H9 (cell line): ENCODE measurements around the gene NMUR1. TPM values are rescaled to one million over a fixed set of nuclear protein-coding genes. Genes with fewer than 3 reads are reported as not detected.

ENCODE experiments used
- DNase-seq: peaks from one replicate; pipeline ENCODE4 v3.0.0-alpha.2; 2017
- H2AFZ ChIP-seq: one replicate; pipeline ENCODE4 v1.6.1; 2013; ENCODE audit warnings: mild to moderate bottlenecking, low read length, control low read depth, moderate library complexity
- H2AK5ac ChIP-seq: 2 replicates; pipeline ENCODE4 v1.6.1; 2013; ENCODE audit warnings: low read length, control low read depth, mixed read lengths; ENCODE audit not compliant: insufficient read length
- H2BK120ac ChIP-seq: one replicate; pipeline ENCODE4 v1.6.1; 2013; ENCODE audit warnings: low read depth, mild to moderate bottlenecking, low read length, control low read depth, inconsistent platforms; ENCODE audit not compliant: poor library complexity, severe bottlenecking
- H2BK12ac ChIP-seq: 2 replicates; pipeline ENCODE4 v1.6.1; 2013; ENCODE audit warnings: low read length, control low read depth, mixed read lengths, low read depth; ENCODE audit not compliant: insufficient read length
- H2BK15ac ChIP-seq: 2 replicates; pipeline ENCODE4 v1.6.1; 2013; ENCODE audit warnings: low read depth, low read length, control low read depth
- H2BK20ac ChIP-seq: one replicate; pipeline ENCODE4 v1.6.1; 2013; ENCODE audit warnings: low read depth, mild to moderate bottlenecking, low read length, control low read depth, inconsistent platforms; ENCODE audit not compliant: poor library complexity, severe bottlenecking
- H2BK5ac ChIP-seq: 2 replicates; pipeline ENCODE4 v1.6.1; 2013; ENCODE audit warnings: low read length, control low read depth, mixed read lengths; ENCODE audit not compliant: insufficient read length
- H3K14ac ChIP-seq: 2 replicates; pipeline ENCODE4 v1.6.1; 2013; ENCODE audit warnings: low read length, control low read depth; ENCODE audit not compliant: insufficient read depth
- H3K18ac ChIP-seq: 2 replicates; pipeline ENCODE4 v1.6.1; 2013; ENCODE audit warnings: low read depth, mild to moderate bottlenecking, mixed read lengths, low read length, control low read depth; ENCODE audit not compliant: insufficient read length
- H3K23ac ChIP-seq: 2 replicates; pipeline ENCODE4 v1.6.1; 2013; ENCODE audit warnings: low read length, control low read depth, mixed read lengths, low read depth; ENCODE audit not compliant: insufficient read length
- H3K23me2 ChIP-seq: 2 replicates; pipeline ENCODE4 v1.6.1; 2013; ENCODE audit warnings: low read depth, mild to moderate bottlenecking, mixed read lengths, low read length, control low read depth; ENCODE audit not compliant: insufficient read length, poor library complexity, severe bottlenecking
- H3K27ac ChIP-seq: 2 replicates; pipeline ENCODE4 v1.5.1; 2013; ENCODE audit warnings: low read length, control low read depth, mixed read lengths, low read depth; ENCODE audit not compliant: insufficient read length
- H3K27me3 ChIP-seq: 2 replicates; pipeline ENCODE4 v1.6.1; 2013; ENCODE audit warnings: low read length, control low read depth, inconsistent platforms; ENCODE audit not compliant: insufficient read depth
- H3K4ac ChIP-seq: 2 replicates; pipeline ENCODE4 v1.6.1; 2013; ENCODE audit warnings: low read depth, mild to moderate bottlenecking, control low read depth, inconsistent platforms, low read length, moderate library complexity
- H3K4me1 ChIP-seq: 2 replicates; pipeline ENCODE4 v1.6.1; 2013; ENCODE audit warnings: low read length, control low read depth, inconsistent platforms; ENCODE audit not compliant: insufficient read depth
- H3K4me2 ChIP-seq: 2 replicates; pipeline ENCODE4 v1.6.1; 2013; ENCODE audit warnings: low read length, control low read depth, mixed read lengths; ENCODE audit not compliant: insufficient read length, insufficient read depth
- H3K56ac ChIP-seq: 2 replicates; pipeline ENCODE4 v1.6.1; 2013; ENCODE audit warnings: low read depth, mild to moderate bottlenecking, mixed read lengths, low read length, control low read depth; ENCODE audit not compliant: insufficient read length
- H3K79me1 ChIP-seq: 2 replicates; pipeline ENCODE4 v1.6.1; 2013; ENCODE audit warnings: low read depth, mild to moderate bottlenecking, moderate library complexity, low read length, control low read depth, inconsistent platforms; ENCODE audit not compliant: insufficient read depth, poor library complexity, severe bottlenecking
- H3K79me2 ChIP-seq: 2 replicates; pipeline ENCODE4 v1.6.1; 2013; ENCODE audit warnings: low read length, control low read depth, inconsistent platforms; ENCODE audit not compliant: insufficient read depth
- H3K9ac ChIP-seq: 2 replicates; pipeline ENCODE4 v1.6.1; 2013; ENCODE audit warnings: low read length, control low read depth, mixed read lengths; ENCODE audit not compliant: insufficient read length; ENCODE audit errors: extremely low read depth
- H3K9me3 ChIP-seq: one replicate; pipeline ENCODE4 v1.6.1; 2013; ENCODE audit warnings: low read depth, low read length, inconsistent platforms; ENCODE audit not compliant: control insufficient read depth
- H3T11ph ChIP-seq: one replicate; pipeline ENCODE4 v1.6.1; 2013; ENCODE audit warnings: mild to moderate bottlenecking, low read length, control low read depth, inconsistent platforms
- H4K20me1 ChIP-seq: one replicate; pipeline ENCODE4 v1.6.1; 2013; ENCODE audit not compliant: control insufficient read depth, insufficient read length, insufficient read depth
- H4K5ac ChIP-seq: 2 replicates; pipeline ENCODE4 v1.6.1; 2013; ENCODE audit warnings: low read depth, mild to moderate bottlenecking, mixed read lengths, low read length, control low read depth; ENCODE audit not compliant: insufficient read length
- H4K8ac ChIP-seq: replicated peaks from 2 replicates; pipeline ENCODE4 v1.6.1; 2013; ENCODE audit warnings: low read length, control low read depth, mixed read lengths, low read depth; ENCODE audit not compliant: insufficient read length
- H4K91ac ChIP-seq: 2 replicates; pipeline ENCODE4 v1.6.1; 2013; ENCODE audit warnings: low read depth, mild to moderate bottlenecking, moderate library complexity, mixed read lengths, low read length, control low read depth; ENCODE audit not compliant: insufficient read length
- H3K27ac Mint-ChIP-seq, 3 experiments: 2 replicates in 2 of 3; 3 replicates in 1 of 3; pipeline ENCODE4 v1.8.0; 2020 to 2021; ENCODE audit warnings: mixed read lengths in 3 of 3, mild to moderate bottlenecking in 1 of 3, moderate library complexity in 1 of 3
- H3K27me3 Mint-ChIP-seq: 2 replicates; pipeline ENCODE4 v1.8.0; 2021; ENCODE audit warnings: low read depth, mild to moderate bottlenecking, moderate library complexity, mixed read lengths
- H3K36me3 Mint-ChIP-seq, 3 experiments: 2 replicates in 2 of 3; 3 replicates in 1 of 3; pipeline ENCODE4 v1.8.0; 2020 to 2021; ENCODE audit warnings: low read depth in 3 of 3, mixed read lengths in 3 of 3; ENCODE audit not compliant: insufficient read depth in 1 of 3
- H3K4me1 Mint-ChIP-seq, 2 experiments: 2 replicates each; pipeline ENCODE4 v1.8.0; 2020; ENCODE audit warnings: mixed read lengths in 2 of 2
- H3K4me3 Mint-ChIP-seq, 2 experiments: 2 replicates in 1 of 2; 3 replicates in 1 of 2; pipeline ENCODE4 v1.8.0; 2020 to 2021; ENCODE audit warnings: mild to moderate bottlenecking in 2 of 2, mixed read lengths in 2 of 2, moderate library complexity in 1 of 2
- H3K9me3 Mint-ChIP-seq, 2 experiments: 2 replicates in 1 of 2; 3 replicates in 1 of 2; pipeline ENCODE4 v1.8.0; 2020; ENCODE audit warnings: mild to moderate bottlenecking in 2 of 2, mixed read lengths in 2 of 2, moderate library complexity in 1 of 2
- CTCF ChIP-seq: fragments of 200-600 bp; sonication (generic); conservative IDR thresholded peaks from 3 replicates; pipeline ENCODE4 v1.8.0; 2021; ENCODE audit warnings: antibody characterized with exemption, mild to moderate bottlenecking
- WGBS: extraction: QIAGEN DNeasy Blood & Tissue Kit; methylation state at CpG from one replicate; pipeline ENCODE4 v1.1.7; 2013; ENCODE audit warnings: missing lambda C conversion rate, low lambda C conversion rate, mixed read lengths; ENCODE audit not compliant: insufficient read length; ENCODE audit errors: extremely low coverage; 5-methylcytosine and 5-hydroxymethylcytosine counted together
- total RNA-seq: library from RNA; stranded (reverse); gene quantifications from 2 replicates; pipeline ENCODE4 v1.2.1, GENCODE V29; 2021

NMUR1 gene
- total RNA-seq, 1 experiment from 2014 or later, result 0.20 TPM

- H3K27ac Mint-ChIP-seq, result peak overlapping the region in 1 of 3 experiments; percentile 34; a peak in 3 of 7 replicates
- H3K9me3 Mint-ChIP-seq, result no peaks in the 10 kb centered on the region
These were observed 3.0 kb upstream of the NMUR1 start for GRCh38 chr2:231533086-231533776.

More at GRCh38 chr2:231533086-231533776, 3.0 kb upstream of the NMUR1 start:
- H2BK15ac ChIP-seq, result no peak overlapping the region
- no peak overlapping the region for H4K5ac ChIP-seq
- WGBS, result no CpG with 5 or more reads among the region's 8 CpGs
- H4K20me1 ChIP-seq, result no peaks in the 10 kb centered on the region
- no peak for DNase-seq
- H4K91ac ChIP-seq, result no peak overlapping the region
- no peak overlapping the region for H3K18ac ChIP-seq
- H3K23me2 ChIP-seq, result no peaks in the 10 kb centered on the region
- H2BK5ac ChIP-seq, result no peak overlapping the region
- H3K23ac ChIP-seq, result no peak overlapping the region
- Mint-ChIP-seq H3K27me3 (peaks cover 27% of the 10 kb centered on the region), H3K4me3 (no peak overlapping the region; a peak in 1 of 5 replicates), H3K4me1 (peaks cover 3 to 25% of the 10 kb centered on the region in 2 experiments), H3K36me3 (no peaks in the 10 kb centered on the region; a peak in 1 of 7 replicates)
- no peak overlapping the region for H2AK5ac ChIP-seq
- H3K4me1 ChIP-seq, result peaks cover 4% of the 10 kb centered on the region; the same call in 1 of the 2 replicates
- H2BK12ac ChIP-seq, result no peak overlapping the region
- H3K56ac ChIP-seq, result no peak overlapping the region
- H2BK20ac ChIP-seq, result no peak overlapping the region
- H3K27me3 ChIP-seq, result peaks cover 4% of the 10 kb centered on the region; the same call in 1 of the 2 replicates
- no peak overlapping the region for H3K27ac ChIP-seq
- no peak overlapping the region for H3K4me2 ChIP-seq
- no peak for TF ChIP-seq CTCF
- no peak overlapping the region for H4K8ac ChIP-seq
- no peaks in the 10 kb centered on the region for H3K79me2 ChIP-seq
- H3K9me3 ChIP-seq, result no peaks in the 10 kb centered on the region
- no peak overlapping the region for H2BK120ac ChIP-seq
- no peak overlapping the region for H3T11ph ChIP-seq
- no peaks in the 10 kb centered on the region for H3K79me1 ChIP-seq
- no peak overlapping the region for H3K9ac ChIP-seq
- no peak overlapping the region; the same call in 1 of the 2 replicates for H3K14ac ChIP-seq
- no peak overlapping the region for H2AFZ ChIP-seq
- no peak overlapping the region for H3K4ac ChIP-seq
